SK-N-SH (cell line): Measurements from ENCODE around the gene AFF3. TPM values are rescaled to one million over a fixed set of nuclear protein-coding genes. Genes with fewer than 3 reads are reported as not detected.

Experiments used
- CTCF ChIA-PET: fragments of 300-600, 350-600 bp; formaldehyde crosslinking; extraction: SDS; loops from one replicate; lab custom pipeline; 2021; lab: Yijun Ruan, JAX
- POLR2A ChIA-PET: fragments of 350-600 bp; sonication (Branson Sonifier 250); formaldehyde crosslinking; extraction: SDS; loops from one replicate; lab custom pipeline; 2020; ENCODE audit warnings: antibody characterized with exemption, inconsistent platforms; lab: Yijun Ruan, JAX
- DNase-seq: peaks from one replicate; pipeline ENCODE4 v3.0.0; 2012
- H2AFZ ChIP-seq: fragments of 200-600 bp; sonication (generic); 2 replicates; pipeline ENCODE4 v1.8.1; 2016; ENCODE audit warnings: antibody characterized with exemption, mild to moderate bottlenecking, low read depth
- H3F3A ChIP-seq: fragments of 200-600 bp; sonication (generic); replicated peaks from 2 replicates; pipeline ENCODE3; 2016; ENCODE audit warnings: antibody characterized with exemption, mild to moderate bottlenecking; ENCODE audit not compliant: insufficient read depth
- H3K27ac ChIP-seq, 2 experiments: fragments of 200-500 bp in 1 of 2; fragments of 200-600 bp in 1 of 2; sonication (Bioruptor generic) in 1 of 2; sonication (generic), shearing (Covaris generic) in 1 of 2; 2 replicates each; pipeline versions ENCODE4 v1.5.1 to v1.6.1; 2014 to 2016; ENCODE audit warnings: low read depth in 2 of 2, inconsistent platforms in 1 of 2, low read length in 1 of 2, mild to moderate bottlenecking in 1 of 2, mixed read lengths in 1 of 2
- H3K27me3 ChIP-seq: fragments of 200-600 bp; sonication (generic), shearing (Covaris generic); 2 replicates; pipeline ENCODE4 v1.6.1; 2016; ENCODE audit warnings: mixed run types; ENCODE audit not compliant: insufficient read depth
- H3K36me3 ChIP-seq, 2 experiments: fragments of 200-500 bp in 1 of 2; fragments of 200-600 bp in 1 of 2; sonication (Bioruptor generic) in 1 of 2; sonication (generic) in 1 of 2; replicated peaks in 1 of 2; 2 replicates each; pipeline versions ENCODE3 to v1.5.1; 2014 to 2016; ENCODE audit warnings: low read length in 1 of 2, mild to moderate bottlenecking in 1 of 2; ENCODE audit not compliant: insufficient read depth in 2 of 2, control insufficient read depth in 1 of 2
- H3K4me1 ChIP-seq, 2 experiments: fragments of 200-500 bp in 1 of 2; fragments of 200-600 bp in 1 of 2; sonication (Bioruptor generic) in 1 of 2; sonication (generic), shearing (Covaris generic) in 1 of 2; 2 replicates each; pipeline versions ENCODE4 v1.5.1 to v1.6.1; 2014 to 2016; ENCODE audit warnings: low read depth in 1 of 2, low read length in 1 of 2, mixed run types in 1 of 2; ENCODE audit not compliant: insufficient read depth in 2 of 2, control insufficient read depth in 1 of 2
- H3K4me2 ChIP-seq: fragments of 200-600 bp; sonication (generic), shearing (Covaris generic); 2 replicates; pipeline ENCODE4 v1.6.1; 2017; ENCODE audit warnings: mixed run types
- H3K4me3 ChIP-seq, 2 experiments: fragments of 200-500 bp in 1 of 2; fragments of 200-600 bp in 1 of 2; sonication (Bioruptor generic) in 1 of 2; sonication (generic), shearing (Covaris generic) in 1 of 2; 2 replicates each; pipeline versions ENCODE4 v1.5.1 to v1.8.1; 2014 to 2016; ENCODE audit warnings: low read depth in 2 of 2, inconsistent platforms in 1 of 2, low read length in 1 of 2, mild to moderate bottlenecking in 1 of 2, mixed read lengths in 1 of 2, moderate library complexity in 1 of 2
- H3K79me2 ChIP-seq: fragments of 200-600 bp; sonication (generic); 2 replicates; pipeline ENCODE4 v1.8.1; 2017; ENCODE audit warnings: mild to moderate bottlenecking; ENCODE audit not compliant: insufficient read depth
- H3K9ac ChIP-seq: fragments of 200-600 bp; sonication (generic); 2 replicates; pipeline ENCODE4 v1.6.1; 2017; ENCODE audit warnings: mixed run types
- H3K9me2 ChIP-seq: fragments of 200-600 bp; sonication (generic); 2 replicates; pipeline ENCODE4 v1.6.1; 2017; ENCODE audit warnings: mixed run types
- H3K9me3 ChIP-seq: fragments of 200-600 bp; sonication (generic); 2 replicates; pipeline ENCODE4 v1.6.1; 2017; ENCODE audit warnings: mixed run types, mild to moderate bottlenecking, moderate library complexity
- H4K20me1 ChIP-seq: fragments of 200-600 bp; sonication (generic); 2 replicates; pipeline ENCODE4 v1.6.1; 2017; ENCODE audit warnings: mild to moderate bottlenecking, mixed run types; ENCODE audit not compliant: insufficient read depth
- CHD2 ChIP-seq: fragments of 150-350 bp; IDR thresholded peaks from 2 replicates; pipeline ENCODE4 v1.6.1; 2018; ENCODE audit warnings: low read length; ENCODE audit not compliant: partially characterized antibody
- ELF1 ChIP-seq: IDR thresholded peaks from 2 replicates; pipeline ENCODE4 v1.4.0; 2012
- EP300 ChIP-seq, 2 experiments: IDR thresholded peaks; 2 replicates each; pipeline versions ENCODE4 v1.4.0 to v1.6.1; 2012; ENCODE audit warnings: borderline replicate concordance in 1 of 2, low read depth in 1 of 2, low read length in 1 of 2
- FOSL2 ChIP-seq: IDR thresholded peaks from 2 replicates; pipeline ENCODE4 v1.4.0; 2012; ENCODE audit warnings: low read depth, mild to moderate bottlenecking, moderate library complexity, borderline replicate concordance
- FOXJ3 ChIP-seq: sonication (generic); formaldehyde crosslinking; IDR thresholded peaks from 2 replicates; pipeline ENCODE4 v1.5.1; 2020; ENCODE audit warnings: mild to moderate bottlenecking, missing genetic modification reagents
- FOXM1 ChIP-seq: IDR thresholded peaks from 2 replicates; pipeline ENCODE4 v1.4.0; 2012; ENCODE audit warnings: low read depth, mild to moderate bottlenecking
- GABPA ChIP-seq: IDR thresholded peaks from 2 replicates; pipeline ENCODE4 v1.4.0; 2012; ENCODE audit warnings: low read depth, mild to moderate bottlenecking
- GATA2 ChIP-seq: sonication (generic); formaldehyde crosslinking; IDR thresholded peaks from 2 replicates; pipeline ENCODE4 v1.5.0; 2020; ENCODE audit warnings: mild to moderate bottlenecking, missing genetic modification reagents
- MAX ChIP-seq: IDR thresholded peaks from 2 replicates; pipeline ENCODE4 v1.4.0; 2012; ENCODE audit warnings: low read depth
- MEF2A ChIP-seq: IDR thresholded peaks from 2 replicates; pipeline ENCODE4 v1.4.0; 2012; ENCODE audit warnings: low read depth, borderline replicate concordance
- RAD21 ChIP-seq: IDR thresholded peaks from 2 replicates; pipeline ENCODE4 v1.6.1; 2012; ENCODE audit warnings: mild to moderate bottlenecking, low read length
- RCOR1 ChIP-seq: fragments of 150-350 bp; IDR thresholded peaks from 2 replicates; pipeline ENCODE4 v1.6.1; 2017; ENCODE audit warnings: antibody characterized with exemption, low read length
- SIN3A ChIP-seq: IDR thresholded peaks from 2 replicates; pipeline ENCODE4 v1.6.1; 2012; ENCODE audit warnings: low read depth, mild to moderate bottlenecking, low read length, moderate library complexity, borderline replicate concordance
- SMC3 ChIP-seq: IDR thresholded peaks from 2 replicates; pipeline ENCODE4 v1.6.1; 2012; ENCODE audit warnings: low read depth, low read length, improper control_type of control experiment
- TCF12 ChIP-seq: IDR thresholded peaks from 2 replicates; pipeline ENCODE4 v1.4.0; 2012
- TEAD4 ChIP-seq: IDR thresholded peaks from 2 replicates; pipeline ENCODE4 v1.4.0; 2012; ENCODE audit warnings: mild to moderate bottlenecking, borderline replicate concordance; ENCODE audit not compliant: insufficient read depth
- USF1 ChIP-seq: IDR thresholded peaks from 2 replicates; pipeline ENCODE4 v1.4.0; 2012; ENCODE audit warnings: low read depth, borderline replicate concordance
- YY1 ChIP-seq: IDR thresholded peaks from 2 replicates; pipeline ENCODE4 v1.4.0; 2012; ENCODE audit warnings: low read depth, mild to moderate bottlenecking
- WGBS: methylation state at CpG from one replicate; pipeline ENCODE4 v1.1.6; 2017; ENCODE audit warnings: low lambda C conversion rate; 5-methylcytosine and 5-hydroxymethylcytosine counted together
- polyA plus RNA-seq, 3 experiments: library from polyadenylated mRNA; depleted of rRNA; stranded (reverse); fragments of >200 nt; gene quantifications; 2 replicates each; pipeline ENCODE4 v1.2.3, GENCODE V29; 2012

The AFF3 gene
- polyA plus RNA-seq, 1 of the 3 experiments (the other 2 are of a cell fraction) = 0.36 TPM

- Histone ChIP-seq H3K4me3 (no peak overlapping the region), H3K9me3 (no peaks in the 10 kb centered on the region), H3K9me2 (no peaks in the 10 kb centered on the region), H3F3A (no peaks in the 10 kb centered on the region), H4K20me1 (no peaks in the 10 kb centered on the region), H3K36me3 (no peaks in the 10 kb centered on the region), H3K79me2 (no peaks in the 10 kb centered on the region), H3K4me1 (no peaks in the 10 kb centered on the region), H3K9ac (no peak overlapping the region), H3K27ac (no peak overlapping the region), H3K27me3 (peaks cover 6% of the 10 kb centered on the region; the same call in 1 of the 2 replicates), H2AFZ (no peak overlapping the region), H3K4me2 (no peak overlapping the region)
- POLR2A ChIA-PET = no interaction called here
- DNase-seq = no peak
- TF ChIP-seq SMC3 (no peak), RCOR1 (no peak), TEAD4 (no peak), EP300 (IDR thresholded peaks at IDR 0.05; ENCODE audit: borderline replicate concordance in 1 of 2, low read depth in 1 of 2, low read length in 1 of 2) (no peak), CHD2 (no peak), ELF1 (no peak), GABPA (no peak), FOXJ3 (no peak), MAX (no peak), RAD21 (no peak), MEF2A (no peak), YY1 (no peak), SIN3A (no peak), FOSL2 (no peak), USF1 (no peak), GATA2 (CRISPR knock-in tag) (no peak)
- CTCF ChIA-PET = no interaction called here
- WGBS = 45% methylated on average over 1 of the region's 1 CpG
Measured at GRCh38 chr2:99939135-99939534, 203.3 kb downstream of the AFF3 start.

GRCh38 chr2:99938250-99938649 is 204.1 kb downstream of the AFF3 start:
- Histone ChIP-seq H3K9me3 (no peaks in the 10 kb centered on the region), H3K9ac (no peak overlapping the region), H2AFZ (no peak overlapping the region), H3K4me1 (no peaks in the 10 kb centered on the region), H3F3A (no peaks in the 10 kb centered on the region), H3K9me2 (no peaks in the 10 kb centered on the region), H4K20me1 (no peaks in the 10 kb centered on the region), H3K4me2 (no peak overlapping the region), H3K27me3 (peaks cover 6% of the 10 kb centered on the region; the same call in 1 of the 2 replicates), H3K27ac (no peak overlapping the region), H3K4me3 (no peak overlapping the region), H3K79me2 (no peaks in the 10 kb centered on the region), H3K36me3 (no peaks in the 10 kb centered on the region)
- no peak for TF ChIP-seq FOSL2
- TF ChIP-seq TCF12 = no peak
- TF ChIP-seq RAD21 = no peak
- no peak for TF ChIP-seq GATA2 (CRISPR knock-in tag)
- TF ChIP-seq FOXM1 = no peak
- no peak for DNase-seq
- 63% methylated on average over 3 of the region's 3 CpGs for WGBS
- POLR2A ChIA-PET = no interaction called here
- CTCF ChIA-PET = no interaction called here
